Umbilical cord (tissue), 1 donor: ENCODE data around the gene INMT. TPM values are rescaled to one million over a fixed set of nuclear protein-coding genes. Genes with fewer than 3 reads are reported as not detected.

Experiments used
- total RNA-seq: library from RNA; depleted of rRNA; stranded (reverse); fragments of >200 nt; gene quantifications from one replicate; pipeline ENCODE4 v1.2.3, GENCODE V29; 2014; ENCODE audit warnings: low replicate concordance; ENCODE audit not compliant: insufficient read depth

Gene INMT
- total RNA-seq, 1 donor from 2014 or later = 151 TPM

Other genes with a start within 250 kb of the INMT start
- gene GGCT, start 247.3 kb upstream of the INMT start, total RNA-seq = 49.1 TPM
- gene GARS1, start 157.3 kb upstream of the INMT start, total RNA-seq = 68.1 TPM
- gene CRHR2, start 69.7 kb upstream of the INMT start, total RNA-seq = 0.72 TPM
- gene MINDY4, start 19.3 kb downstream of the INMT start, total RNA-seq = 28.4 TPM
- gene AQP1, start 159.7 kb downstream of the INMT start, total RNA-seq = 121 TPM
- 2.4 TPM for gene GHRHR, start 211.8 kb downstream of the INMT start, total RNA-seq